Raji (cell line): ENCODE measurements around the gene TBX4.

Experiments
- POLR2A ChIP-seq: IDR thresholded peaks from 2 replicates; pipeline ENCODE4 v1.6.1; 2011; ENCODE audit warnings: low read depth, low read length, control low read depth; ENCODE audit not compliant: insufficient read depth

The TBX4 gene

GRCh38 chr17:61442136-61442775, 10.0 kb upstream of the TBX4 start:
- TF ChIP-seq POLR2A: no peak

- no peak for TF ChIP-seq POLR2A
Measured at GRCh38 chr17:61442878-61443474, 9.2 kb upstream of the TBX4 start.

- no peak for TF ChIP-seq POLR2A
Measured at GRCh38 chr17:61443475-61443882, 8.7 kb upstream of the TBX4 start.

- no peak for TF ChIP-seq POLR2A
Measured at GRCh38 chr17:61444075-61444474, 8.1 kb upstream of the TBX4 start.

GRCh38 chr17:61444831-61445230, 7.4 kb upstream of the TBX4 start:
- TF ChIP-seq POLR2A: no peak

GRCh38 chr17:61447358-61447757, 4.9 kb upstream of the TBX4 start:
- TF ChIP-seq POLR2A: no peak

- no peak for TF ChIP-seq POLR2A
Measured at GRCh38 chr17:61448042-61448441, 4.2 kb upstream of the TBX4 start.

- TF ChIP-seq POLR2A: no peak
Measured at GRCh38 chr17:61449707-61450640, 2.2 kb upstream of the TBX4 start.

- no peak for TF ChIP-seq POLR2A
Measured at GRCh38 chr17:61450641-61451537, 1.3 kb upstream of the TBX4 start.

GRCh38 chr17:61451538-61452300, 503 bp upstream of the TBX4 start:
- no peak for TF ChIP-seq POLR2A

GRCh38 chr17:61453566-61454380, 1.6 kb downstream of the TBX4 start:
- TF ChIP-seq POLR2A: no peak

GRCh38 chr17:61454381-61455323, 2.4 kb downstream of the TBX4 start:
- no peak for TF ChIP-seq POLR2A
